ENCODE data around the gene PHC2.

PHC2 gene

GRCh38 chr1:33460144-33460543 is 29.2 kb upstream of the PHC2 start:
- Histone ChIP-seq H3K27me3 (ENCODE audit: low read length) (no peaks in the 10 kb centered on the region), H2AFZ (ENCODE audit: low read depth, low read length, severe bottlenecking) (no peak overlapping the region), H3K4me3 (ENCODE audit: insufficient read depth, low read length, poor library complexity, severe bottlenecking) (no peak overlapping the region), H3F3A (ENCODE audit: insufficient read depth) (no peaks in the 10 kb centered on the region), H3K79me2 (ENCODE audit: insufficient read depth, low read length) (no peaks in the 10 kb centered on the region), H3K9ac (ENCODE audit: low read length) (no peak overlapping the region), H3K36me3 (ENCODE audit: low read length) (no peaks in the 10 kb centered on the region), H3K9me3 (ENCODE audit: insufficient read depth, low read length) (no peaks in the 10 kb centered on the region), H4K20me1 (ENCODE audit: low read depth, low read length) (no peaks in the 10 kb centered on the region), H3K4me2 (ENCODE audit: low read depth, low read length, poor library complexity, severe bottlenecking) (no peak overlapping the region), H3K9me2 (replicated peaks; ENCODE audit: insufficient read depth, low read length) (no peaks in the 10 kb centered on the region), H3K27ac (ENCODE audit: low read depth, low read length) (no peak overlapping the region)
- TF ChIP-seq EZH2phosphoT487 (conservative IDR thresholded peaks at IDR 0.05; ENCODE audit: low read length) (no peak), CTCF (IDR thresholded peaks at IDR 0.05; ENCODE audit: insufficient read depth, low read length, poor library complexity, severe bottlenecking) (no peak)

GRCh38 chr1:33459691-33460090 is 28.8 kb upstream of the PHC2 start:
- no peaks in the 10 kb centered on the region for H3K79me2 ChIP-seq (ENCODE audit: insufficient read depth, low read length)
- H3K9me2 ChIP-seq (replicated peaks; ENCODE audit: insufficient read depth, low read length) = no peaks in the 10 kb centered on the region
- H3F3A ChIP-seq (ENCODE audit: insufficient read depth) = no peaks in the 10 kb centered on the region
- H3K4me3 ChIP-seq (ENCODE audit: insufficient read depth, low read length, poor library complexity, severe bottlenecking) = no peak overlapping the region
- no peak overlapping the region for H2AFZ ChIP-seq (ENCODE audit: low read depth, low read length, severe bottlenecking)
- TF ChIP-seq CTCF (IDR thresholded peaks at IDR 0.05; ENCODE audit: insufficient read depth, low read length, poor library complexity, severe bottlenecking) (no peak), EZH2phosphoT487 (conservative IDR thresholded peaks at IDR 0.05; ENCODE audit: low read length) (no peak)
- H3K27me3 ChIP-seq (ENCODE audit: low read length) = no peaks in the 10 kb centered on the region
- H3K27ac ChIP-seq (ENCODE audit: low read depth, low read length) = no peak overlapping the region
- no peaks in the 10 kb centered on the region for H3K36me3 ChIP-seq (ENCODE audit: low read length)
- H4K20me1 ChIP-seq (ENCODE audit: low read depth, low read length) = no peaks in the 10 kb centered on the region
- no peaks in the 10 kb centered on the region for H3K9me3 ChIP-seq (ENCODE audit: insufficient read depth, low read length)
- no peak overlapping the region for H3K4me2 ChIP-seq (ENCODE audit: low read depth, low read length, poor library complexity, severe bottlenecking)
- no peak overlapping the region for H3K9ac ChIP-seq (ENCODE audit: low read length)

- H3K27ac ChIP-seq (ENCODE audit: low read depth, low read length) = no peak overlapping the region
- no peak overlapping the region for H3K4me2 ChIP-seq (ENCODE audit: low read depth, low read length, poor library complexity, severe bottlenecking)
- H3K9ac ChIP-seq (ENCODE audit: low read length) = no peak overlapping the region
- TF ChIP-seq EZH2phosphoT487 (conservative IDR thresholded peaks at IDR 0.05; ENCODE audit: low read length) = no peak
- TF ChIP-seq CTCF (IDR thresholded peaks at IDR 0.05; ENCODE audit: insufficient read depth, low read length, poor library complexity, severe bottlenecking) = no peak
- H3K36me3 ChIP-seq (ENCODE audit: low read length) = no peaks in the 10 kb centered on the region
- no peaks in the 10 kb centered on the region for H3K27me3 ChIP-seq (ENCODE audit: low read length)
- H3K79me2 ChIP-seq (ENCODE audit: insufficient read depth, low read length) = no peaks in the 10 kb centered on the region
- H3K4me3 ChIP-seq (ENCODE audit: insufficient read depth, low read length, poor library complexity, severe bottlenecking) = no peak overlapping the region
- H2AFZ ChIP-seq (ENCODE audit: low read depth, low read length, severe bottlenecking) = no peak overlapping the region
- no peaks in the 10 kb centered on the region for H3K9me3 ChIP-seq (ENCODE audit: insufficient read depth, low read length)
- no peaks in the 10 kb centered on the region for H4K20me1 ChIP-seq (ENCODE audit: low read depth, low read length)
- H3F3A ChIP-seq (ENCODE audit: insufficient read depth) = no peaks in the 10 kb centered on the region
- H3K9me2 ChIP-seq (replicated peaks; ENCODE audit: insufficient read depth, low read length) = no peaks in the 10 kb centered on the region
These were observed 25.6 kb upstream of the PHC2 start for GRCh38 chr1:33456502-33456886.
